ENCODE data around the gene TPX2.

Gene TPX2

DNA sequence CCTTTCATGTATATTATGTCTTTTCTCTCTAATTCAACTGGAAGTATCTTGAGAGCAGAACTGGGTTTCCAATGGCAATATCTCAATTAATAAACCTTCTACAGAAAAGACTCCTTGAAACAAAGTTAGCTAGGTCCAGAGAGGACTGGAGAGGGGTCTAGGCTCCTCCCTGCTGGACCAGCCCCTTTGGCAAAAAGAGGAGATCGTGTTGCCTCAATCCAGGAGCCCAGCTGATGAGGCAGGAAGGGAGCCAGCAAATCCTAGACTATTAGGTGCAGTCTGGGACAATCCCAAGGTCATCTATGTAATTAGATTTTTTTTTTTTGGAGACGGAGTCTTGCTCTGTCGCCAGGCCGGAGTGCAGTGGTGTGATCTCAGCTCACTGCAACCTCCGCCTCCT is 38.3 kb upstream of the TPX2 start:
- no peak for DNase-seq (ENCODE audit: low read depth)
- TF ChIP-seq CTCF (conservative IDR thresholded peaks at IDR 0.05; ENCODE audit: control insufficient read depth, insufficient read depth, low read depth, low read length) = no peak
- no peak overlapping the region for H3K4me3 ChIP-seq (ENCODE audit: control insufficient read depth, low read depth, low read length)

- no peak for TF ChIP-seq CTCF (conservative IDR thresholded peaks at IDR 0.05; ENCODE audit: control insufficient read depth, insufficient read depth, low read depth, low read length)
- no peak overlapping the region for H3K4me3 ChIP-seq (ENCODE audit: control insufficient read depth, low read depth, low read length)
- DNase-seq (ENCODE audit: low read depth) = no peak
Observed at GRCh38 chr20:31701591-31701990, 37.5 kb upstream of the TPX2 start.

- no peak for TF ChIP-seq CTCF (conservative IDR thresholded peaks at IDR 0.05; ENCODE audit: control insufficient read depth, insufficient read depth, low read depth, low read length)
- H3K4me3 ChIP-seq (ENCODE audit: control insufficient read depth, low read depth, low read length) = no peak overlapping the region
- DNase-seq (ENCODE audit: low read depth) = no peak
Observed at GRCh38 chr20:31704225-31705119, 34.6 kb upstream of the TPX2 start.

DNA sequence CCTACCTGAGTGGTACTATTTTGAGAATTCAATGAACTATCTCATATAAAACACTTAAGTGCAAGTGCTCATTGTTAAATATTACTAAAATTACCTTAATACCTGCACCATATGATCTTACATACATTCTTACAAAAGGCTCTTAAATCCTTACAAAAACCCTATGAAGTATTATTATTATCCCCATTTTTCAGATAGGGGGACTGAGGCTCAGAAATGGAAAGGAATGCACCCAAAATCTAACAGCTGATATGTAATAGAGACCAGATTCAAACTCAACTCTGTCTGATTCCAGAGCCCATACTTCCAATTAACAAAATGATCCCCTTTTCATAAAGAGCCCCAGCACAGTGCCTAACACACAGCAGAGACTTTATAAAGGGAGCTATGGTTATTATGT is 33.9 kb upstream of the TPX2 start:
- H3K4me3 ChIP-seq (ENCODE audit: control insufficient read depth, low read depth, low read length) = no peak overlapping the region
- no peak for DNase-seq (ENCODE audit: low read depth)
- TF ChIP-seq CTCF (conservative IDR thresholded peaks at IDR 0.05; ENCODE audit: control insufficient read depth, insufficient read depth, low read depth, low read length) = no peak

DNA sequence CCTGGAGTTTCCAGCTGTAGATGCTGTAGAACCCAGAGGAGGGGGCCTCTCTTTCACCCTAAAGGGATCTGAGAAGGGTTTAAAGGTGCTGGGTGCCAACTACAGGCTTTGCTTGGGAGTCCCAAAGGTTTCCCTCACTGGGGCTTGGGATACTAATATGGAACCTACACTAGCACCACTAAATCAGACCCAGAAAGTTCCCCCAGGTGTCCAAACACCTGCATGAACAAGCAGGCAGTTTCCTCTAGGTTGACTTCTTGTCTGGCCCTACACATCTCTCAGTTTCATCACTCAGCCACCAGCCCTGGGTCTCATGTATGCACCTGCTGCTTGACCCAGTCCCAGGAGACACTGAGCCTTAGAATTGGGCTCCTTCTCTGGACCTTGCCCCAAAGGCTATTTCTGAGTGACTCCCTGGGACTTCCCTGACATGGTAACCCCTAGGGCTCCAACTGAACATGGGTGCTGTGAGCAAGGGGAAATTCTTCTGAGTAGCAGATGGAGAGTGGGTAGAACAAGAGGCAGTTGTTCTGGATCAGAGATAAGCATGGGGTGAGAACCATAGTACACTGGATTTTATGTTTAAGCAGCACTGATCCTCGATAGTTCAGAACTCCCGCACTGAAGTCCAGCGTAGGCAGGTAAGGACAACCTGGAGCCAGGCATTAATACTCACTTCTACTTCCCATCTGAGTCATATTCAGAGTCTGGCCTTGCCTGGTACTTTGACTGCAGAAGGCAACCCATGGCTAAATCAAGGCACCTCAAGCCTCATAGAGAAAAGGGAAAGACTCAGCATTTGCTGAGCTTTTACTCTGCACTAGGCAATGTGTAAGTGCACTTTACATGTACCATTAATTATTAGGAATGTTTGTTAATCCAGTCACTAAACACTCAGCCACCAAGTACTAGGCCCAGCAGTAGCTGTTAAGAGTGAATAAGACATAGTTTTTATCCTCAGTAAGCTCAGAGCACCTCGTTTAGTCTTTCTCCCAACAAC is 33.2 kb upstream of the TPX2 start:
- no peak for DNase-seq (ENCODE audit: low read depth)
- H3K4me3 ChIP-seq (ENCODE audit: control insufficient read depth, low read depth, low read length) = no peak overlapping the region
- no peak for TF ChIP-seq CTCF (conservative IDR thresholded peaks at IDR 0.05; ENCODE audit: control insufficient read depth, insufficient read depth, low read depth, low read length)

DNA sequence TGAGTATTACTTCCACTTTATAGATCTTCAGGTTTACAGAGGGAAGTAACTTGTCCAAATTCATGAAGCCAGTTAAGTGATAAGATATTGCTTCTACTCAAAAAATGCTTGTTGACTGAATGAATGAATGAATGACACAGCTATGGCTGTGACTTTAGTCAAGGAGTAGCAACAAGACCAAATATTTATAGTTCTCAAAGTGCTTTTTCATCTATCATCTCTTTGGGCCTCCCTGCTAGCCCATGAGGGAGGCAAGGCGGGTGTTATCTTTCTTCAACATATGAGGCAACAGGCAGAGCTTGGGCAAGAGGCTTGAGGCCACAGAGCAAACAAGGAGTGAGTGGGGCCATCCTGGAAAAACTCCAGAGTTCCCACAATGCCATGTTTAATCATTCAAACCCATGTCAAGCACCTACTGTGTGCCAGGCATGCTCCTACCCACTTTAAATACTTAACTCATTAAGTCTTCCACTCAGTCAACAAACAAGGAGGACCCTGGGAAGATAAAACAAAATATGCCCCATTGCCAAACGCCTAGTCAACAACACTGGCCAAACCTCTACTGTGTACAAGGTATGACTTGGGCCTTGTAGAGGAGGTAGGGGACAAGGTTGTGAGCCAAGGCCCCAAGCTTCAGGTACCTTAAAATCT is 32.4 kb upstream of the TPX2 start:
- H3K4me3 ChIP-seq (ENCODE audit: control insufficient read depth, low read depth, low read length) = no peak overlapping the region
- DNase-seq (ENCODE audit: low read depth) = no peak
- no peak for TF ChIP-seq CTCF (conservative IDR thresholded peaks at IDR 0.05; ENCODE audit: control insufficient read depth, insufficient read depth, low read depth, low read length)
